HG03521 (cell line): ENCODE measurements around the gene SLC25A1.
"Not testable (repeated sequence)": the region's sequence is repeated elsewhere in the genome, so short reads cannot be mapped to it uniquely, and the experiment has no call there.

ENCODE experiments used
- ATAC-seq: cut with Tn5 transposase; IDR thresholded peaks from one replicate; pipeline ENCODE4 v1.9.1; 2021; ENCODE audit warnings: mild to moderate bottlenecking, moderate library complexity; ENCODE audit not compliant: unreplicated experiment

The SLC25A1 gene

GRCh38 chr22:19207401-19207808, 28.9 kb upstream of the SLC25A1 start:
- ATAC-seq: no peak

- no peak for ATAC-seq
These were observed 27.8 kb upstream of the SLC25A1 start for GRCh38 chr22:19206287-19206686.

GRCh38 chr22:19204640-19205039, 26.1 kb upstream of the SLC25A1 start:
- ATAC-seq: no peak

- ATAC-seq: no peak
These were observed 25.3 kb upstream of the SLC25A1 start for GRCh38 chr22:19203834-19204233.

- ATAC-seq: not testable (repeated sequence)
These were observed 24.3 kb upstream of the SLC25A1 start for GRCh38 chr22:19202799-19203186.

GRCh38 chr22:19201869-19202798, 23.6 kb upstream of the SLC25A1 start:
- no peak for ATAC-seq

GRCh38 chr22:19201130-19201868, 22.8 kb upstream of the SLC25A1 start:
- ATAC-seq: no peak

GRCh38 chr22:19199479-19199878, 20.9 kb upstream of the SLC25A1 start:
- ATAC-seq: no peak

GRCh38 chr22:19197997-19198865, 19.7 kb upstream of the SLC25A1 start:
- no peak for ATAC-seq

GRCh38 chr22:19196841-19197612, 18.5 kb upstream of the SLC25A1 start:
- ATAC-seq: no peak

GRCh38 chr22:19195796-19196731, 17.5 kb upstream of the SLC25A1 start:
- no peak for ATAC-seq

- no peak for ATAC-seq
These were observed 16.4 kb upstream of the SLC25A1 start for GRCh38 chr22:19194766-19195536.

- no peak for ATAC-seq
These were observed 15.3 kb upstream of the SLC25A1 start for GRCh38 chr22:19193879-19194278.

GRCh38 chr22:19187716-19188563, 9.4 kb upstream of the SLC25A1 start:
- no peak for ATAC-seq

- no peak for ATAC-seq
These were observed 5.9 kb upstream of the SLC25A1 start for GRCh38 chr22:19184276-19184997.

GRCh38 chr22:19183216-19183615, 4.7 kb upstream of the SLC25A1 start:
- no peak for ATAC-seq
